ELR (cell line): ENCODE measurements around the gene TBC1D4.

Source experiments
- DNase-seq: peaks from one replicate; pipeline ENCODE4 v3.0.0-alpha.2; 2015; ENCODE audit warnings: low read depth

Gene TBC1D4

DNA sequence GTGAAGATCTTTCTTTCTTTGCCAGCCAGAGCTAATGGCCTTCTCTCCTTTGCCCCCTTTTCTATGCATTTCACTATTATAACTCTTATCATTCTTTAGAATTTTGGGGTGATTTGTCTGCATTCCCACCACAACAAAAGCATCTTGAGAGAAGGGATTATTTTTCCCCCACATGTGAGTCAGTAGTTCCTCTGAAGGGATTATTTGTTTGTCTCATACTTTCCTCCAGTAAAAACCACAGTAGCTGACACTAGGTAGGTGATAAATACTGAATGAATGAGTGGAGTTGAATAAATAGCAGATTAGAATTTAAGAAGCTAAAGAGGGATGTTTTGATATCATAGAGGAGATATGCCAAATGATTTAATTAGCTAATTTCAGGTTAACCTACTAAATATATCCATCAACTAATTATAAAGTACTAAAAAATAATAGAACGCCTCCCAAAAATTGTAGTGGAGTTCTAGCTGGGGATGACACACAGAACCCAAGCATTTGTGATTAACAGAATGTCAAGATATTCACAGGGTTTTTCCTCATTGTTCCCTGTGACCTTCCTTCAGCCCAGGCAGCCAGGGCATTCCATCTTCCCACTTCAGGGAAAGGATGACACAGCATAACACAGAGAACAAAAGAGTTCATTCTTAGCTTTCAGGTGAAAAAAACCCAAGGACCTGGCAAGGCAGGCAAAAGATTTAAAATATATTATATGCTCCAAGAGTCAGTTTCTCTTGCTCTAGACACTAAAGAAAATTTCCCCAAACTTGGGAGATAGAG, 3.5 kb upstream of the TBC1D4 start:
- DNase-seq, result peak; percentile 61

DNA sequence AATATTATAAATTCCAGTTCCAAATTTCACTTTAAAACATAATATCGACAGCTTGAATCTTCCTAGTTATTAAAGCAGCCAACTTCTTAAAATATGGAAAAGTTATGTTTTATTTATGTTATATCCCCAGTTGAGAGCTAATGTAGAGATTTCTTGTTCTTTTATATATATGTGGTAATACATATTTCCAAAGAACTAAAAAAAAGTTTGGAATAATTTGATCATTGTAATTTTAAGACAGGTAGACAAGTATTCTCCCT, 781 bp upstream of the TBC1D4 start:
- DNase-seq, result no peak

DNA sequence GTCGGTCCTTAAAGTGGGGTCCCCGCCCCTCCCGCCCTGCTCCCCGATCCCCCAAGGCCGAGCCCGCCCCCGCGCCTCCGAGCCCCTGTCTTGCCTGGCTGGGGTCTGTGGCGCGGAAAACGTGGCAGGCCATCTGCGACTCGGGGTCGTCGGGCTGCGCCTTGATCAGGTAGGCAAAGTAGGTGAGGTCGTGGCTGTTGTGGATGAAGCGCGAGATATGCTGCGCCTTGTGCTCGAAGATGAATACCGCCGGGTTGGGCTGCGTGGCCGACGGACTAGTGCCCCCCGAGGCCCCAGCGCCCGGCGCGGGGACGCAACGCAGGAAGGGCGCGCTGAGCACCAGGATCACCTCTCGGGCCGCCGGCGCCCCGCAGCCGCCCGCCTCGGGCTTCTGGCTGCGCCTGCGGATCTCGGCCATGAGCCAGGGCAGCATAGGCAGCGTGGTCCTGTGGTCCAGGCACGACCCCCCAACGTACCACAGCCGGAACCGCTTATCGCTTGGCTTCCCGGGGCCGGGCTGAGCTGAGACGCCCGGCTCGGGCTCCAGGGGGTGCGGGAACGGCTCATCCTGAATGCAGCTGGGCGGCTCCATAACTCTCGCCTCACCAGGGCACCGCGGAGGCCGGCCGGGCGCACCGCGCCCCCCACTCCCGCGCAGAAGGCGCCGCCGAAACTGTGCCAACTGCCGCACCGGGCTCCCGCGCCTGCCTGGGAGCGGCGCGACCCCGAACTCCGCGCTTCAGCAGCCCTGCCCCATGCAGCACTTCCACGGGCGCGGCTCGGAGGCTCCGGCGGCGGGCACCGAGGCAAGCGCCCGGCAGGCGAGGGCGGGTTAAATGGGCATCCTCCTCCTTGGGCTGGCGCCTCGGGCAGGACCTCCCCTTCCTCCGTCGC, 546 bp downstream of the TBC1D4 start:
- peak; percentile 53 for DNase-seq

DNA sequence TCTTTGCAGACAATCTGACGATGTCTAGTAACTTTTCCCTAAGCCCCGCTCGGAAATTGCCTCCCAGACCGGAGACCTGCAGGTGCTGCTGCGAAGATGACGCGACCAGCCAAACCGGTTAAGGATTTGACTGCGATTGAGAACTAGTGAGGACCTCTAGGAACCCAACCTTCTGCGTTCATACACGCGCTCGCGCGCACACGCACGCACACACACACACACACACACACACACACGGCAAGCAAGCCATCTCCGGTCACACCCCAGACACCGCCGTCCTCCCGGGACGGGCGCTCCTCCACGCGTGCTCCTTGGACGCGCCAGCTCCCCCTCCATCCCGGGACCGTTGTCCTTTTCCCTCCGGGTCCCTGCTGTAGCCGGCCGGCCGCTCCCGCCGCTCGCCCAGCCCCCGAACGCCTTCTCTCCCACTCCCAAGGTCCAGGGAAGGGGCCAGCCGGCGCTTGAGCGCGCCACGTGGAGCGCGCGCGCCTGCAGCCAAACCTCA, 1.2 kb downstream of the TBC1D4 start:
- DNase-seq, result peak; percentile 57

DNA sequence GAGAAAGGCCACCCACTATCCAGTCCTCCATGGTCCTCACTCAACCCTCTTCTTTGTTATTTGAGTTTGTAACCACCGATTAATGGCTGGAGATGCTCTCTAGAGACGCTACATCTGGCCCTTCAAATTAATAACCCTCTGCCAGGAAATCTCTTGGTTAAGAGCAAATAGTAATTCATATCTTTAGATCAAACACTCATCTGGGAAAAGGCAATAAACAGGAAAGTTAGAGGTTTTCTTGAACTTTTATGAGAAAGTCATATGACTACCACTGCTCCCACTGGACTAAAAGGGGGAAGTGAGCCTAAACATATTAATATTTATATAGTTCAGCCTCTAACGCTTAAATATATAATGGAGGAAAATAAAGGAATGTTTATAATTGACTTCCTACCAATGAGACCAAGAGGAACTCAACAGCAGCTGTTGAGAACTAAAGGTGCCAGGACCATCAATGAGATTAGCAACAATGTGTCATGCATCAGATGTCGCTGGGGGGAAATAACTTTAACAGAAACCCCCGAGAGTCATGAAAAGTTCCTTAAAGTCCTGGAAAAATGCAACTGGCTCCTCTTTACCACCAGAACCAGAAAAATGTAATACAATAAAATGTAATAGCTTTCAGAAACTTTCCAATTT, 2.7 kb downstream of the TBC1D4 start:
- no peak for DNase-seq

DNA sequence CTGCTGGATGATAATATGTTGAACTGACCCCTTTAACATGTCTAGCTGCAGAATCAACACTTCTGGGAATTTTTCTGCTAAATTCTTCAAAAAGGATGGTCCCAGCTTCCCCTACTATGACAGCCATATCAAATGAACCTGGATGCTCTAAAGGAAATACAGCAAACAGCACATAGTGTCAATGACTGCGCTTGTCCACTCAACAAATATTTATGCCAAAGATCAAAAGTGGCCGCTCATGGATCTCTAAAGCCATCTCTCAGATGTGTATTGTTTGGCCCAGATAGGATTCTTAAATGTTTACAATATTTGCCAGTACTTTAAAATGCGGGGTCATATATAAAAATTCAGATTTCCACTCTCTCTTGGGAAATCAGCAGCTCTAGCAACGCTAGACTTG, 3.3 kb downstream of the TBC1D4 start:
- DNase-seq, result no peak

DNA sequence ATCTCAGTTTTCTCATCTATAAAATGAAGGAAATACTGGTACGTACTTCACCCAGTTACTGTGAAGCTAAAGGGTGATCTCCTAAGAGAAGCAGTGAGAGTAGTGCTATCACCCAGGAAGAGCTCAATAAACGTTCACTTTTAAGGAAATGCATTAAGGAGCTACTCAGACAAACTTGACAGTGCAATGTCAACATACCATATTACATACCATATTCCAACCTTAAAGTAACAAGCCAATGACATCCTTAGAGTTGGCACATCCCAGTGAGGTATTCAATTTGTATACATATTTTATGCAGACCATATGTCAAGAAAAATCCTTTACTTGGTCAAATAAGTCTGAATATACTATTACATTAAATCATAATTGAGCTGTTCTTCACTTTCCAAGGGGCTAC, 7.0 kb downstream of the TBC1D4 start:
- no peak for DNase-seq

DNA sequence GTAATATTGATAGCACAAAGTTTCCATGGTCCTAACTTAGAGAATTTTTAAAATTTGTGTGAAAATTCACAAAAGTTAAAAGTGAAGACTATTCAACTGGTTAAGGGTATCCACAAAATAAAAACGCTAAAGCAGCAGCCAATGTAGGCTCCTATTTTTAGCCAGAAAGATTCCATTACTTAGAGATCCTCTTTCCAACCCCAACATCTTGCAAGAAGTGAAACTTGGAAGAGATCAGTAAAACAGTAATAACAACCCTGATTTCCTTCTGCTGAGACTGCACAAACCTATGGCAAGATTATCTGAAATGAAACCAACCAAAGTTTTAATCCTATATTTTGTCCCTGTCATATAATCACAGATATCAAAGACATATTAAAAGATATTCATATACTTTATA, 8.5 kb downstream of the TBC1D4 start:
- no peak for DNase-seq

DNA sequence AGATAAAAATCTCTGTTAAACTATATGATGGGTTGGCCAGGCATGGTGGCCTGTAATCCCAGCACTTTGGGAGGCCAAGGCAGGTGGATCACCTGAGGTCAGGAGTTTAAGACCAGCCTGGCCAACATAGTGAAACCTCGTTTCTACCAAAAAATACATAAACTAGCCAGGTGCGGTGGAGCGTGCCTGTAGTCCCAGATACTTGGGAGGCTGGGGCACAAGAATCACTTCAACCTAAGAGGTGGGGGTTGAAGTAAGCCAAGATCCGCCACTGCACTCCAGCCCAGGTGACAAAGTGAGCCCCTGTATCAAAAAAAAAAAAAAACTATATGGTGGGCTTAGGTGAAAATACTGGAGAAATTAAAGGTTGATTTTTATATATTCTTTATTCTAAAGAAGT, 11.3 kb downstream of the TBC1D4 start:
- DNase-seq, result no peak

DNA sequence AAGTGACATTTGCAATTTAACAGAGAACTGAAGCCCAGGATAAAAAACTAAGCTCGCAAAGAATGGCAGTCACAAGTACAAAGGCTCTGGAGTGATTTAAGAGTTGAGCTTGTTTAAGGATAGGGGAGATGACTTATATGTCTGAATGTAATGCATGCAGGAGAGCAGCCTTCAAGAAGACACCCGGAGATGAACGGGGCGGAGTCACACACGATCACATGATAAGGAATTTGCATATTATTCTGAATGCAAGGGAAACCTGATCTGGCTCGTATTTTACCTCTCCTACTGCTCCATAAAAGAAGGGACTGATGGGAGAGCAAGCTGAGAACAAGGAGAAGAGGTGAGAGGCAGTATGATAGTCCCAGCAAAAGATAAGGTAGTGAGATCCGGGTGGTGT, 12.9 kb downstream of the TBC1D4 start:
- DNase-seq, result no peak

DNA sequence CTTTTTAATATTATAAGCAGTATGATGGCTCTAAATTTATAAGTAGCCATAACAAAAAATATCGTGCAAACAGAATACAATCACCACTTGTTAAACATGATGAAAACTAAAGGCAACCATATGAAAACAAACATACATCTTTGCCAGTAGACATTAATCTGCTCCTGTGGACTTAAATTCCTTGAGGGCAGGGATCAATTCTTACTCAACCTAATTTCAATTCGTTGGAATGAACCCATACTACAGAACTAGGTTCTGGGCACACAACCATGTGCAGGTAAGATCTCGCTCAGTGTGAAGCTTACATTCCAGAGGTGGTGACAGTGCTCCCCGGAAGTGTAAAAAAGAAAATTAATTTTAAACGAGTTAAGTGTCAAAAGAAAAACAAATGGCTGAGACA, 13.4 kb downstream of the TBC1D4 start:
- no peak for DNase-seq

DNA sequence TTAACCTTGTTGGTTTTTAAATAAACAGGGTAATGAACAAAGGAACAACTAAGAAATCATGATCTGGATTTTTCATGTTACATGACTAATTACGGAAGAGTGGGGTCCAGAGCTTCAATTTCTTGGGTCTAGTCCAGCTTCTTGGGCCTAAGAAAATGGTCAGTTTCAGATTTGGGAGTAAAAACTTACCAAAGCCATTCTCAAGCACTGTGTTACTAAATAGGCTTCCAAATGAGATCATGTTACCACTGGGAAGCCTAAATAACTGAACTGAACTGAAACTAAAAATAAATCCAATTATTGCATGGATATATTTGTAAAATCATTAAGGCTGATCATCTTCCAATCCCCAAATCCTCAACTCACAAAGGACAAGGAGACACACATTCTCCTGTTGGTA, 13.9 kb downstream of the TBC1D4 start:
- no peak for DNase-seq

DNA sequence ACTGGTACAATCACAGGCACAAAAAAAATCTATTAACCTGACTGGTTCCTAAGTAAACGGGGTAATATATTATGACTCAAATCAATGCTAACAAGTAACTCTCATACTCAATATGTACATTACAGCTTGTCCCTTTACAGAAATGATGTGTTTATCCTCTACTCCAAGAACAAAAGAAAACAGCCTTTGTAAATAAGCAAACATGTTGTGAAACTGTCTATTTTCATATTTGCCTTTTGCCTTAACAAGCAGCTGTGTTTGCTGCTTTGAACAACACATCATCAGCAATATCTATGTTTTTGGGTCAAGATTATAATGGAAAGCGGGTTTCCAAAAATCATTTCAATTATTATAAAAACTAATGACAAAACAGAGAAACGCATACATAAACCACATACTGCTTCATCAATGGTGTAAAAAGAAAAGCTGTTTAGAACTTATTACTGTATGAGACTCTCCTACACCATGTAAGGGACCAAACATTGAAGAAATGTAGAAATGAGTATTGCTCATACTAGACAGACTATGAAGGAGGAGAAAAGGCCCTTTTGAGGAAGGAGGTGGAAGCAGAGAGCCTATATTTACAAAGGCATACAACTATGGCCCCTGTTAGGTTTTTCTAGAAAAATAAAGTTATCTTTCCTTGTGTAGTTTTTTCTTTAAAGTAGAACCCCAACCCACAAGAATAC, 14.8 kb downstream of the TBC1D4 start:
- DNase-seq, result no peak

DNA sequence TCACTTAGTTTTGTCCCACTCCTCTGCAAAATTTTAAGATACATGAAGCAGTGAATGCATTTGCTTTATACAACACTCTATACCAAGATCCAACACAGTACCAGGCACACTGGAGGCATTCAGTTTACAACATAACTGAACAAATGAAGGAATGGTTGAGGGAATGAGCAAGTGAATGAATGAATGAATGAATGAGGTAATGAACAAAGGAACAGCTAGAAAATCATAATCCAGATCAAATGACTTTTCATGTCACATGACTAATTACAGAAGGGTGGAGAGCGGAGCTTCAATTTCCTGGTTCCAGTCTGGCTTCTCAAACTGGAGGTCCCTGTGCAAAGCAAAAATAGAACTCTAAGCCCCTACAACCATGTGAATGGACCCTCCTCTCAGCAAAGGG, 16.7 kb downstream of the TBC1D4 start:
- no peak for DNase-seq

DNA sequence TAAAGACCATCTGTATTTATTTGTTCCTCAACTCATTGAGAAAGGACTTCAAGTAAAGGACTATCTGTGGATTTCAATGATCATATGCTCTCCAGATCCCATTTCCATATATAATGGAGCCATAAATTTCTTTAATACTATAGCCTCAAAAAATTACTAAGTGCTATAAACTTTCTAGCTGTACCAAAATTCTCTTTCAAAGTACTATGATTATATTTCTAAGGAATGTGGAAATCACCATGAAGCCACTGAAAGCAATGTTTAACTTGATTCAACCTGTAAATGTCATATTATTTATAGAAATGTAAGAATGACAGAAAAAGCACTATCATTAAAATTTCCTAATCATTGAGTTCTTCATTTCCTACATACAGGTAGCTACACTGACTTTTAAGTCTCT, 20.7 kb downstream of the TBC1D4 start:
- no peak for DNase-seq

DNA sequence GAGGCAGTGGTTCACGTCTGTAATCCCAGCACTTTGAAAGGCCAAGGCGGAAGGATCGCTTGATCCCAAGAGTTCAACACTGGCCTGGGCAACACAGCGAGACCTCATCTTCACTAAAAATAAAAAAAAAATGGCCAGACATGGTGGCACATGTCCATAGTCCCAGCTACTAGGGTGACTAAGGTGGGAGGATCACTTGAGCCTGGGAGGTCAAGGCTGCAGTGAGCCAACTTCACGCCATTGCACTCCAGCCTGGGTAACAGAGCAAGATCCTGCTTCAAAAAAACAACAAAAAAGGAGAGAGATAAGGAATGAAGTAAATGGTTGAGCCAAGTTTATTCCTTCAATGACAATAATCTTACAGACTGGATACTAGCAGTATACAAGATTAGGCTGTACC, 21.3 kb downstream of the TBC1D4 start:
- DNase-seq, result no peak

DNA sequence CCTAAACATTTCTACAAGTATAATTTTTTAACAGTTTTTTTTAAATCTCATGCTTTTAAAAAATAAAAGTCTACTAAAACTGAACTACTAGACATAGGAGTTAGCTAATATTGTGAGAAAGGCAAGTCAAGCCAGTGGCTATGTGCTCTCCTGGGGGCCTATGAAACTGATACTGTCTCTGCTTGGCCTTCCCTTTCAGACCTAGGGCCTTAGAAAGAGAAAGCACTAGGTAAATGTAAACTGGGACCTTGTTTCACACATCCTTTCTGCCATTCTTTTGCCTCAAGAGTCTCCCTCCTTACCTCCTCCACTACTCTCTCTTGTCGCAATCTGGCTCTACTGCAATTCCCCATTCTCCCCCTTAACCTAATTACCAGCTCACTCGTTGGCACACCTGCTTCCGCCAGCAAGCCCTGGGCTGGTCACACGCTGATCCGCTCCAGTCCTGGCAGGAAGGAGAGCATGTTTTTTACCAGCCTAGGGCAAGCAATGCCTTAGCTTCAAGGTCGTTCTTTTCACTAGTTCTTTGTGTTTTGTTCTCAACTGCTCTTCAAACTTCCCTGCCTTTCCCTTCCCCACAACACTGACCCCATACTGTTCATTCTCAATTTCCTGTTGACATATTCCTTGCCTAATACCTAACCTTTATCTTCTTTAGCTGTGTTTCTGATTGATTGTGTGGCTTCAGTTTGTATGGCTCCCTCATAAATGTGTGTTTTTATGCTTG, 23.1 kb downstream of the TBC1D4 start:
- no peak for DNase-seq

DNA sequence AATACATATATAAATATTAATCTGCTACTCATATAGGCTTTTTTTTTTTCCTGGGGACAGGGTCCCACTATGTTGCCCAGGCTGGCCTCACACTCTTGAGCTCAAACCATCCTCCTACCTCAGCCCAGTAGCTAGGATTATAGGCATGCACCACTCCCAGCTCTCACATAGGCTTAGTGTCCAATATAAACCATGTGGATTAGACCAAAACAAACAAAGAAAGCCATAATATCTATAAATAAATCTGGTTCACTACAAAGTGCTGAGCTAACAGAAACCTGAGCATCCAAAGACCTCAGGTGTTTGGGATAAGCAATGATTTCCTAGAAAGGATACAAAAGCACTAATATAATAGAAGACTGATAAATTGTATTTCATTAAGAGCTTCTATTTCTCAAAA, 26.0 kb downstream of the TBC1D4 start:
- no peak for DNase-seq

DNA sequence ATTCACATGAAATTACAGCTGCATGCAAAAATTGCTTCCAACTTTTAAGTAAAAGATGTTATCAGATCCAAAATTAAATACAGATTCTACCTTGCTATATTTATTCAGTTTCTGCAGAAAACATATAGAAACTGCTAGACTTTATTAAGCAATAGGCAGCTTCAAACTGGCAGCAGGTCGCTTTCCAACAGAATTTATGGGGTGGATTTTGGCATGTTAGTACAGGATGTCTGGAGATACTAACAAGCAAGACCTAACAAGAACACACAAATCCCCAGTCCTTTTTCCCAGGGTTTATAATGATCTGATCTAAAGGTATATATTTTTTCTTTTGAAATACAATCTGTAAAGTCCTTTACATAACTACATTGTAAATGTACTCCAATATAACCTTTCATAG, 27.5 kb downstream of the TBC1D4 start:
- no peak for DNase-seq

DNA sequence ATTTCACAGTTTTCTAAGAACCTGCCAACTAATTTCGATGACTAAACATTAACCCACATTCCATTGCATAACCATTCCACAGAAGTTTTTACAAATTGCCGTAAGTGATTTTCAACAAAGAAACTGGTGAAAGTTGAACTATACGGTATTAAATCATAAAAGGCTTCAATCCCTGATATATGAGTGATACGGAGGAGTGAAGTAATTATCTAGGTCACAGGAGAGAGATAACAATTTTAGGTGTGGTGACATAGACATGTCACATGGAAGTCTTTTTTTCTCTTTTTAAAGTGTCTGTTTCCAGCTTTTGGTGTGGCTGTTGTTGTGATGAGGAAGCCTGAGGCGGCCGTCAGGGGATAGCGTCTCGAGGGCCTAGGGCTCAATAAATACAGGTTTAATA, 29.4 kb downstream of the TBC1D4 start:
- DNase-seq, result no peak

DNA sequence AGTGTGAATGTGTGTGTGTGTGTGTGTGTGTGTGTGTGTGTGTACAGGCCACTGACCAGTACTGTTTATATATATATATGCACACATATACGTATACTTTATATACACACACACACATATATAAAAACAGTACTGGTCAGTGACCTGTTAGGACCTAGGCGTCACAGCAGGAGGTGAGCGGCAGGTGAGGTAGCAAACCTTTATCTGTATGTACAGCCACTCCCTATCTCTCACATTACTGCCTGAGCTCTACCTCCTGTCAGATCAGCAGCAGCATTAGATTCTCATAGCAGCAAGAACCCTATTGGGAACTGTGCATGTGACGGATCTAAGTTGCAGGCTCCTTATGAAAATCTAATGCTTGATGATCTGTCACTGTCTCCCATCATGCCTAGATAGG, 34.5 kb downstream of the TBC1D4 start:
- DNase-seq, result no peak

DNA sequence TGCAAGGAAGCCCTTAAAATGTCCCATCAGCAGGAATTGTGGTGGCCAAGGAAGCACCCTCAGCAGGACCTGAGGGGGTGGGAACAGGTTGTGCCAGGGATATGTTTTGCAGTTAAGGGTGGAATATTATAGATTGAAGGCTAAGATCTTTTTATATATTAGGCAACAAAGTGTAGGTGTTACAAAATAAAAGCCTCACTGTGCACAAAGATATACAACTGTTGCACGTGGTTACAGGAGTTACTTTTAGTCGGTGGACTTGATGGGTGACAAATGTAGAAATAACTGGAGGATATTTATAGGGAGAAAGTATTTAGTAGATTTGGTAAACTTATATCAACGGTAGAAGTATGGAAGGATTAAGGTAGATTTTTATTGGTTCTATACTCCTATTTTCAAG, 35.1 kb downstream of the TBC1D4 start:
- no peak for DNase-seq
